ENCODE results near the gene MAGI2.

MAGI2 gene

GRCh38 chr7:79376299-79377025, 77.0 kb downstream of the MAGI2 start:
- no peak for DNase-seq (ENCODE audit: low spot score)

GRCh38 chr7:79361214-79361613, 92.3 kb downstream of the MAGI2 start:
- DNase-seq (ENCODE audit: low spot score): no peak

DNA sequence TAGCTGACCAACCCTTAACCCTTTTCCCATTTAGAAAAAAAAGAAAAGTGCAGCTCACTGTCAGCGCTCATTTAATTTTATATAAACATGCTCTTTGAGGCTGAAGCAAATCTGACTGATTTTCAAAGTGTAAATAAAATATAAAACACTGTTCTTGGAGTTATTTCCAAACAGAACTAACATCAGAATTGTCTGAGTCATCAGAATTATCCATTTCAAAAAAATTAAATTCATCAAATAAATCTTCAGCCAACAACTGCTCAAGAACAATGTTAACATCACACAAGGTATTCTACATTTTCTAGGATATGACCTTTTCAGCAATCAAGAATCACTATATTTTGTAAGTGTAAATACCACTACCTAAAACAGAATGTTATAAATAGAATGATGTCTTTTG, 93.6 kb downstream of the MAGI2 start:
- DNase-seq (ENCODE audit: low spot score): no peak

GRCh38 chr7:79357101-79357500, 96.4 kb downstream of the MAGI2 start:
- DNase-seq (ENCODE audit: low spot score): no peak

DNA sequence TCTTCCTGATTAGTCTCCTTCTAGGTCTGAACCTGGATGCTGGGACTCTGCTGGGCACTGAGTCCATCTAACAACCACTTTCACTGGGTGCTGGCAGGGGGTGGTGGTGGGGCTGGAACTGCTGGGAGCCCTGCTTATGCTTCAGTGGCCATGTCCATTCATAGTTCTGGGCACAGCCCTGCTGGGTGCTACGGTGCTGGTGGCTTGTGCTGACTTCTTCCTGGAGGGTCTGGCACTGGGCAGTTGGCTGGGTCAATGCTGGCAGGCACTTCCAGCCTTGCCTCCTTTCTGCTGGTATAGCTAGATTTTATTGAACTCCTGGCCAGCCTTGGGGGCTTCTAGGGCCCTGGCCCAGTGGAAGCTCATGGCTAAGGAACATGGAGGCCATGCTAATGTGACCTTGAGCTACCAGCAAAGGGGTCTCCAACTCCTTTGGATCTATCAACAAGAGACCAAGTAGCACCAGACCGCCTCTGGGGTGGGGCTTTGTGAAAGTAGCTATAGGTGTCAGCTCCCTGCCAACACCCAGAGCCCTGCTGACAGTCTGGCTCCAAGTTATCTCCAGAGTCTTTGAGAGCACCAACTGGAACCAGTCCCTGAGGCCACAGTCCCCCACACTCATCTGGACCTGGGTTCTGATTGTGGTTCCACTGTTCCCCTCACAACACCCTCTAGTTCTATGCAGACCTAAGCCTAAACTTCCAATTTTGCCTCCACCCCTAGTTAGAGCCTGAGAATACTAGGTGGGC, 99.6 kb downstream of the MAGI2 start:
- no peak for DNase-seq (ENCODE audit: low spot score)

GRCh38 chr7:79352323-79352722, 101.1 kb downstream of the MAGI2 start:
- DNase-seq (ENCODE audit: low spot score): no peak

- no peak for DNase-seq (ENCODE audit: low spot score)
These were observed 106.1 kb downstream of the MAGI2 start for GRCh38 chr7:79347351-79347750.

DNA sequence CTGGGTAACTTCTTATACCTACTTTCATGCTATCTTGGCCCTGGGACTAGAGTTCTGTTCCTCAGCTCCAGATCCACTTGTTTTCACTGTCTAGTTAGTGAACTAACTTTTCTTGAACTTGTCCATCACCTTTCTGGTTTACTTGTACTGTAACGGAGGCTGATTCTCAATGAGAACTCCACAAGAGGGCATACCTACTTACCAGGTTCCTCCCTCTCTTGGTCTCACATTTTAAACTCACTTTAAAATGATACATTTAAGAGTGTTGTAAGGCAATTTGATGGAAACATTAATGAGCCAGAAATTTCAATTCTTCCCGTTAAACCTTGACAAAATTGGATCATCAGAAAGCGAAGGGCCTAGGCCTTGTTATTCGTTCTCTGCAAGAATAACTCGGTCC, 111.6 kb downstream of the MAGI2 start:
- no peak for DNase-seq (ENCODE audit: low spot score)

GRCh38 chr7:79340212-79340611, 113.3 kb downstream of the MAGI2 start:
- no peak for DNase-seq (ENCODE audit: low spot score)

GRCh38 chr7:79339208-79339925, 114.1 kb downstream of the MAGI2 start:
- no peak for DNase-seq (ENCODE audit: low spot score)

DNA sequence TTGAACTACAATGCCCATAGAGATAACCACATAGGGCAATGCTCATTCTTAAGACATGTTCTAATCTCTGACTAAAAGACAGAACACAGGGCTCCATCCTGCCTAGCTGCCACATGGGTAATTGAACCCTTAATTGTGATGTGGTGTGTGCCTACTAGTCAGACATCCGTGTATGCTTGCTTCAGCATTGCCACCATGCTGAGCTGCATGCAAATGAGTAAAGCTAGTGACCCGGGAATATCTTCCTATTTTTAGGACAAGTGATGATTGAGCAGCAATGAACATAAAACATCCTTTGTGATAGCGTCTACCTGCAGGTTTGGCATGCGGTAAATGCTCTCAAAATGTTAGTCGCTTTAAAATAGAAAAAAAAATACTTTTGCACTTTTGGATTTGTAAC, 115.8 kb downstream of the MAGI2 start:
- peak; percentile 56 for DNase-seq (ENCODE audit: low spot score)

GRCh38 chr7:79334841-79335240, 118.6 kb downstream of the MAGI2 start:
- no peak for DNase-seq (ENCODE audit: low spot score)

DNA sequence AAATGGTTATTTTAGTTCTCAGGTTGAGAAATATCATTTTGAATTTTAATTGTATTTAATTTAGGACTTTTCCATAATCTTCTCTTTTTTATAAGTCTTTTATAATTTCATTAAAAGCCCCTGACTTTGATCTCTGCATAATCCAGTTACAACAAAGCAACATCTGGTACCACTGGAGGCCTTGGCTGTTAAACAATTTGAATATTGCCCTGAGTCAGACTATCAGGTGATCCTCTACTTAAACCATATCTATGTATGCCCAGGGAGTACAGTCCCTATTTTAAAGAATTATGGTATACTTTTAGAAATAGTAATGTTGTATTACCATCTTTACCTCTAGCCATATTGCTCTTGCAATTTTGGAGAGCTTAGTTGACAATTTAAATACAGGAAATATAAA, 119.1 kb downstream of the MAGI2 start:
- no peak for DNase-seq (ENCODE audit: low spot score)

DNA sequence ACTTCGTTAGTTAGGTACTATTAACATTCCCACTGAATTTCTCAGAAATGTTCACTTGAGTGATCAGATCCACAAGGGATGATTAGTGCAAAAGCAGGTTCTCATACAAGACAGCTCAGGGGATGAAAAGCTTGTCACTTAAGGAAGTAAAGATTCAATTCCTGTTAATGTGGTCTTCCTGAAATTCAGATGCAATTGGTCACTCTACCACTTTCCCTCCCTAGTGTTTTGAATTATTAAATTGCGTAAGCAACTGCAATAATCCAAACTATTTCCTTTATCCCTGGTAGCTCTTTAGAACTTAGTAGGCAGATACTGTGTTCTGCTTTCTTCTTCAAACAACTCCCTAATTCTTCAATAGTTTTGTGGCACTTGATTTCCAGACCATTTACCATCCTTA, 121.4 kb downstream of the MAGI2 start:
- no peak for DNase-seq (ENCODE audit: low spot score)

DNA sequence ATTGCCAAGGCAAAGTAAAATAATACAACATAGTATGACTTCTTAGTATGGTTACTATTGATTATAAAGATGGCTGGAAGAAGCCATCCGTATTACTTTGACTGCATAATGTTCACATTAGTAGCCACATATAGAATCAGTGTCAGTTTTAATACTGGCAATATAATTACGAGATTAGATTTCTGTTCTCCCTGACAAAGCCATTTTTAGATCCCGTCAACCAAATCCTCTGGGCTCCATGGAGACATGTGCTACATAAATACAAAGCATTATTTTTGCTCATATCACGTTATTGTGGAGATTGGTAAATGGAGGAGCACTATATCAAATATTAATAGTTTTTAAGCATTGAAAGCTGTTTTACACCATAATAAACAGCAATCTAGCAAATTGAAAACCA, 124.0 kb downstream of the MAGI2 start:
- no peak for DNase-seq (ENCODE audit: low spot score)

DNA sequence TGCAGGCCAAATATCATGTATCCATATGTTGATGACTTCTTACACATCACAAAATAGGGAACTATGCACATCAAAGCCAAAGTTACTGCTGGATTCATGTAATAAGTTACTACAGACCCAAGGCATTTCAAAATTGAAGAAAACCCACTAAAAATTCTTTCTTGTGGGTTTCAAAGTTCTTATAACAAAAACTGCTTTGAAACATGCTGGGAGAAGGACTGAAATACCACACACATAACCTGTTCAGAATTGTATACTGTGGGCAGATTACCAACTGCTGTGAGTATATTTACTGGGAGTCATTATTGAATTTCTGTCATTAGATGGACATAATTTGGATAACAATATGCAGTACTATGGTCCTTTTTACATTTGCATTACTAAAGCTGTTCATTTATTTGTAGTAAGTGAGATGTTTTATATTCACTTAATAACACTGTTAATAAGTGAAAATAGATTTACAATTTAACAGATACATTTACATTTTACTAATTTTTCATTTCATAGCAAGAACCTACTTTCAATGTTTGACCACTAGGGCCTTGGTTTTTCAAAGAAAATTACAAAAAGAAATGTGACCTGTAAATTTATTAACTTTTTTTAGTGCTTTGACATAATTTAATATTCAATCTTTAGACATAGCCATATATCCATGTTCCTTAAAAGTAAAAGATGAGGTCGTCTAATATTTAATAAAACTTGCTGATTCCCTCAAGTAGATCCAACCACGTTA, 132.6 kb downstream of the MAGI2 start:
- no peak for DNase-seq (ENCODE audit: low spot score)

DNA sequence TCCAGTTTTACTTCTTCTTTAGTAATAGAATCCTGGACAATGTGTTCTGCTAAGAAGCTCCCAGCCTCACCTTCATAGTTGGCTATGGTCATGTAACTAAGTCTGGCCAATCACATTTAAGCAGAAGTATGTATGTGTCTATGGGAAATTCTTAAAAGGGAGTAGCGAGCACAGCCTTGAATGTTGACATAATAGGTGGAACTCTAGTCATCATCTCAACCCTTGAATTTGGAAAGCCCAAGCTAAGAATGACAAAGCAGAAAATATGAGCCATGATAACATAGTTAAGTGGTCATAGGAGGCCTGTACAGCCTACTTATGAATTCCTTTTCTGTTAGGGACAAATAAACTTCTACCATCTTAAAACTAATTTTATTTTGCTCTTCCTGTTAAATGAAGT, 134.1 kb downstream of the MAGI2 start:
- no peak for DNase-seq (ENCODE audit: low spot score)

DNA sequence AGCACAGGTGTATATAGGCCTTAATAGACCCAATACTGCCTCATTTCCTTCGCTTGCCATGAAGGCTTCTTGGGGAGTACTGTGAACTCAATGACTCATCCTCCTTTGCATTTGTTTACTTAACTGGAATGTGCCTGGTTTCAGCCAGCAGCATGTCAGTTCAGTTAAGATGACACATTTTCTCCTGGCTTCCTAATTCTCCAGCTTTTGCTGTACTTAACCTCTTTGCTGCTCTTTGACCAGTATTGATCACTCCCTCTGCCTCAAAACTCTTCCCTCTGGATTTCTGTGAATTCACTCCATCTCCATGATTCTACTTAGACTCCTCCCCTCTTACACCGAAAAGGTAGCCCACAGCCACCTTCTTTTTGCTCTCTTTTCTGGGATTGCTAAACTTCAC, 135.7 kb downstream of the MAGI2 start:
- DNase-seq (ENCODE audit: low spot score): no peak

- DNase-seq (ENCODE audit: low spot score): no peak
These were observed 141.4 kb downstream of the MAGI2 start for GRCh38 chr7:79312022-79312421.

DNA sequence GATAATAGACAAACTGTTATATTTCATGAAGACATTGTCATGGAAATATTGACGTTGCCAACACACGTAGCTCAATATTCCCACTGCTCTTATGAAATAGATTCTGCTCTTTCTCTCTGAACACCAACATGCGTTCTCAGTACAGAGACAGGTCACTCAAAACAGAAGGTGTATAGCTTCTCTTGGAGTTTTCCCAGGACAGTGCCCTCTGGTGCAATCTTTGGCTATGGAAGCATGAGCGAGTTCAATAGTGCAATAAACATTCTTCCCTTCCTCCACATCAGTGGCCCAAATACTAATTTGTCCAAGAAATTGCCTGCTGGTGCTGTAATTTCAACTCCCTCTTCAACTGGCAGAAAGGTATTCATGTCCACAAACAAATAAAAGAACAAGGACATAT, 145.3 kb downstream of the MAGI2 start:
- DNase-seq (ENCODE audit: low spot score): peak; percentile 21

GRCh38 chr7:79307376-79307775, 146.1 kb downstream of the MAGI2 start:
- no peak for DNase-seq (ENCODE audit: low spot score)

DNA sequence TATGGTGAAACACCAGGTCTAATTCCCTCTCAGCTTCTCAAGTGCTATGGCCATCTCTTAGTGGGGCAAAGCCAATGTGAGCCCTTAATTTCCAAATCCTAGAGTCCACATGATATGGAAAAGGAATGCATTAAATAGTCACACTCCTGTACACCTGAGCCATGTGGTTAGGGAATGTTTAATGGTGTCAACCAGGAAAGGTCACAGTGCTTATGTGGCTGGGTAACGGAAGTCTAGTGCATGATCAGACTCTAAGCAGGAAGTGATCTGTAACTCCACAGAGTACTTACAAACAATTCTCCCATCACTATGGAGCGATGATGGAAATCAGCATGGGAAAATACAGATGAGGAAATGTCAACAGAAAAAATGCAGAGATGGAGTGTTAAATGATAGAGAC, 148.8 kb downstream of the MAGI2 start:
- no peak for DNase-seq (ENCODE audit: low spot score)

All from pons (tissue), 1 donor.